Hindlimb muscle (tissue), 1 donor: Measurements from ENCODE around the gene FAM149B1. TPM values are rescaled to one million over a fixed set of nuclear protein-coding genes. Genes with fewer than 3 reads are reported as not detected.

ENCODE experiments used
- DNase-seq: peaks from one replicate; pipeline ENCODE4 v3.0.0-alpha.2; 2013
- polyA plus RNA-seq: library from polyadenylated mRNA; unstranded; fragments of 120-200 nt; gene quantifications from one replicate; pipeline ENCODE4 v1.2.1, GENCODE V29; 2013; ENCODE audit not compliant: insufficient read length

FAM149B1 gene
- polyA plus RNA-seq, 1 donor: 24.7 TPM

- DNase-seq: no peak
These were observed 119.5 kb downstream of the FAM149B1 start for GRCh38 chr10:73287441-73287840.

GRCh38 chr10:73289958-73290357 lies 122.0 kb downstream of the FAM149B1 start:
- no peak for DNase-seq

GRCh38 chr10:73293461-73293860 lies 125.5 kb downstream of the FAM149B1 start:
- no peak for DNase-seq

Other genes with a start within 250 kb of the FAM149B1 start
- gene PLA2G12B, start 213.3 kb upstream of the FAM149B1 start, polyA plus RNA-seq: 0.17 TPM
- 39.0 TPM for gene P4HA1, start 71.3 kb upstream of the FAM149B1 start, polyA plus RNA-seq
- 4.4 TPM for gene NUDT13, start 57.7 kb upstream of the FAM149B1 start, polyA plus RNA-seq
- gene ECD, start 111 bp upstream of the FAM149B1 start, polyA plus RNA-seq: 20.4 TPM
- gene DNAJC9, start 79.1 kb downstream of the FAM149B1 start, polyA plus RNA-seq: 19.6 TPM
- 71.7 TPM for gene MRPS16, start 84.5 kb downstream of the FAM149B1 start, polyA plus RNA-seq
- 1.9 TPM for gene CFAP70, start 190.7 kb downstream of the FAM149B1 start, polyA plus RNA-seq
- gene ANXA7, start 245.9 kb downstream of the FAM149B1 start, polyA plus RNA-seq: 59.1 TPM